Measurements from ENCODE around the gene VWA1. TPM values are rescaled to one million over a fixed set of nuclear protein-coding genes. Genes with fewer than 3 reads are reported as not detected.
"Not testable (repeated sequence)": the region's sequence is repeated elsewhere in the genome, so short reads cannot be mapped to it uniquely, and the experiment has no call there.

The VWA1 gene
- polyA plus RNA-seq, 2 of the 4 experiments (the other 2 are of a cell fraction) = 4.0 to 5.3 TPM

GRCh38 chr1:1482856-1483255 is 47.4 kb downstream of the VWA1 start (continued):
- TF ChIP-seq NPAS2 (CRISPR knock-in tag; IDR thresholded peaks at IDR 0.05; ENCODE audit: borderline replicate concordance) (no peak), EHF (CRISPR knock-in tag; IDR thresholded peaks at IDR 0.05) (no peak), EHMT2 (IDR thresholded peaks at IDR 0.05; ENCODE audit: low read depth) (no peak)

DNA sequence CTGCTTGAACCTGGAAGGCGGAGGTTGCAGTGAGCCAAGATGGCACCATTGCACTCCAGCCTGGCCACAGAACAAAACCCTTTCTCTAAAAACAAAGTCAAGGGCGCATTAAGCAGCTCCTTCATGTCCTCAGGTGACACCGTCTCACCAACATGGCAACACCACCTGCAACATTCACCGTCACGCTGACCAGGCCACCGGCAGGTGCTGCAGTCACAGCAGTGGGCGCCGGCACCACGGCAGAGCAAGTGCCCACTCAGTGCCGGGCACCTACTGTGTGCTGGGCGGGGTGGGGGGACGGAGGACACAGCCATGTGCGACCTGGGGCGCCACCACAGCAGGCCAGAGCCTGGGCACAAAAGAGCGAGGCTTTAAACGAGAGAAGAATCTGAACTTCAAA is 48.2 kb downstream of the VWA1 start:
- TF ChIP-seq MYC (IDR thresholded peaks at IDR 0.05; ENCODE audit: borderline replicate concordance, low read length) (no peak), CEBPB (IDR thresholded peaks at IDR 0.05) (no peak), TP53 (CRISPR knock-in tag; IDR thresholded peaks at IDR 0.05) (no peak), EHMT2 (IDR thresholded peaks at IDR 0.05; ENCODE audit: low read depth) (no peak), SMC3 (IDR thresholded peaks at IDR 0.05) (no peak)
- Histone ChIP-seq H3K27ac (no peak overlapping the region), H3K9me3 (no peaks in the 10 kb centered on the region), H3K4me3 (no peak overlapping the region), H3K4me2 (no peak overlapping the region), H3K4me1 (no peaks in the 10 kb centered on the region)
- no peak for FAIRE-seq
- CTCF ChIA-PET = no interaction called here
- ATAC-seq = no peak
- POLR2A ChIA-PET = no interaction called here
- no peak for DNase-seq (ENCODE audit: low read depth in 1 of 2, low spot score in 1 of 2)
- no CpG with 5 or more reads among the region's 16 CpGs for WGBS (ENCODE audit: missing lambda C conversion rate)

DNA sequence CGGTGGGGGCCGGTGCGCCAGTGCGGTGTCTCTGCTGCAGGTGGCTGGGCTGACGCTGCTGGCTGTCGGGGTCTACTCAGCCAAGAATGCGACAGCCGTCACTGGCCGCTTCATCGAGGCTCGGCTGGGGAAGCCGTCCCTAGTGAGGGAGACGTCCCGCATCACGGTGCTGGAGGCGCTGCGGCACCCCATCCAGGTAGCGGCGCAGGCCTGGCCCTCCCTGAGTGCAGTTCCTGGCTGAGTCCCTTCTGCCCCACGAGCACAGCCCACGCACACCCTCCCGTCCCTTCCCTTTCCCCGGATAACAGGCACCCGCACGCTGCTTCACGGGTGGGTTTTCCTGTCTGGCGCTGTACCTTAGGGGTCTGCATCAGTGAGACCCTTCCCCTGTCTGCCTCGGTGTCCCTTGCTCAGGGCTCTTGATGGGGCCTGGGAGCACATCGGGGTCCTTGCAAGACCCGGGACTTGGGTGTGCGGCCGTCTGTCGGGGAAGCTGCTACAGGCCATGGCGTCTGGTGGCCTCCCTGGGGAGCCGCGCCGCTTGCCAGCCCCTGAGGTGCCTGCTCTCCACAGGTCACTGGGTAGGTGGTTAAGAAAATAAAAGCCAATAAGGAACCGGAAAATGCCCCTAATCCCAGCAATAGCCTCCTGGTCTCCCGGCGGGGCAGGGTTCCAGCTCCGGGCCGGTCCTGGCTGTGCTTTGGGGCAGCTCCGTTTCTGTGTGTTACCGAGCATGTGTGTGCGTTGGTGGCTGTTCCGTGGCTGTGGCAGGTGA is 49.7 kb downstream of the VWA1 start:
- H3K27ac ChIP-seq; POLR2A ChIA-PET; H3K9me3 ChIP-seq; ATAC-seq; H3K4me1 ChIP-seq; DNase-seq (ENCODE audit: low read depth in 1 of 2, low spot score in 1 of 2); CTCF ChIA-PET; H3K4me3 ChIP-seq; H3K4me2 ChIP-seq; FAIRE-seq: not testable (repeated sequence)
- WGBS (ENCODE audit: missing lambda C conversion rate) = no CpG with 5 or more reads among the region's 46 CpGs

GRCh38 chr1:1485755-1486317 is 50.3 kb downstream of the VWA1 start:
- ATAC-seq; CTCF ChIA-PET; H3K9me3 ChIP-seq; H3K4me3 ChIP-seq; H3K4me2 ChIP-seq; H3K27ac ChIP-seq; DNase-seq (ENCODE audit: low read depth in 1 of 2, low spot score in 1 of 2); FAIRE-seq; POLR2A ChIA-PET; H3K4me1 ChIP-seq: not testable (repeated sequence)
- no CpG with 5 or more reads among the region's 31 CpGs for WGBS (ENCODE audit: missing lambda C conversion rate)

- ChIA-PET CTCF (no interaction called here), POLR2A (no interaction called here)
- Histone ChIP-seq H3K9me3 (no peaks in the 10 kb centered on the region), H3K4me3 (no peak overlapping the region), H3K4me2 (no peak overlapping the region), H3K27ac (no peak overlapping the region), H3K4me1 (no peaks in the 10 kb centered on the region)
- no peak for TF ChIP-seq ZC3H11A (IDR thresholded peaks at IDR 0.05)
- TF ChIP-seq HMGXB4 (CRISPR knock-in tag; IDR thresholded peaks at IDR 0.05; ENCODE audit: borderline replicate concordance) = no peak
- no peak for TF ChIP-seq CEBPB (IDR thresholded peaks at IDR 0.05)
- no peak for TF ChIP-seq MAFK (IDR thresholded peaks at IDR 0.05; ENCODE audit: partially characterized antibody)
- DNase-seq (ENCODE audit: low read depth in 1 of 2, low spot score in 1 of 2) = no peak
- no peak for FAIRE-seq
- WGBS (ENCODE audit: missing lambda C conversion rate) = no CpG with 5 or more reads among the region's 18 CpGs
- ATAC-seq = no peak
Observed at GRCh38 chr1:1487701-1488100, 52.2 kb downstream of the VWA1 start.

GRCh38 chr1:1489231-1489630 is 53.7 kb downstream of the VWA1 start:
- ATAC-seq (no peak), FAIRE-seq (no peak), DNase-seq (ENCODE audit: low read depth in 1 of 2, low spot score in 1 of 2) (no peak)
- no peaks in the 10 kb centered on the region for H3K9me3 ChIP-seq
- WGBS (ENCODE audit: missing lambda C conversion rate) = no CpG with 5 or more reads among the region's 16 CpGs
- no peak overlapping the region for H3K27ac ChIP-seq
- ChIA-PET CTCF (no interaction called here), POLR2A (no interaction called here)
- no peaks in the 10 kb centered on the region for H3K4me1 ChIP-seq
- no peak overlapping the region for H3K4me3 ChIP-seq
- no peak overlapping the region for H3K4me2 ChIP-seq
- TF ChIP-seq PHF8 (IDR thresholded peaks at IDR 0.05; ENCODE audit: borderline replicate concordance, low read depth) (no peak), CBX2 (IDR thresholded peaks at IDR 0.05; ENCODE audit: borderline replicate concordance, low read depth) (no peak), POLR2A (IDR thresholded peaks at IDR 0.05; ENCODE audit: low read length) (no peak), ZNF302 (CRISPR knock-in tag; IDR thresholded peaks at IDR 0.05) (no peak), ZSCAN20 (CRISPR knock-in tag; IDR thresholded peaks at IDR 0.05) (no peak), SMC3 (IDR thresholded peaks at IDR 0.05) (no peak), ZC3H11A (IDR thresholded peaks at IDR 0.05) (no peak), RAD21 (conservative IDR thresholded peaks at IDR 0.05 in 1 of 2, IDR thresholded peaks at IDR 0.05 in 1 of 2) (no peak), MYC (IDR thresholded peaks at IDR 0.05; ENCODE audit: borderline replicate concordance, low read length) (no peak), RARB (CRISPR knock-in tag; IDR thresholded peaks at IDR 0.05) (no peak), NR3C1 (IDR thresholded peaks at IDR 0.05) (no peak), ZFP36 (IDR thresholded peaks at IDR 0.05; ENCODE audit: borderline replicate concordance, partially characterized antibody) (no peak), EHF (CRISPR knock-in tag; IDR thresholded peaks at IDR 0.05) (no peak)
- TF ChIP-seq, protein P1, sequence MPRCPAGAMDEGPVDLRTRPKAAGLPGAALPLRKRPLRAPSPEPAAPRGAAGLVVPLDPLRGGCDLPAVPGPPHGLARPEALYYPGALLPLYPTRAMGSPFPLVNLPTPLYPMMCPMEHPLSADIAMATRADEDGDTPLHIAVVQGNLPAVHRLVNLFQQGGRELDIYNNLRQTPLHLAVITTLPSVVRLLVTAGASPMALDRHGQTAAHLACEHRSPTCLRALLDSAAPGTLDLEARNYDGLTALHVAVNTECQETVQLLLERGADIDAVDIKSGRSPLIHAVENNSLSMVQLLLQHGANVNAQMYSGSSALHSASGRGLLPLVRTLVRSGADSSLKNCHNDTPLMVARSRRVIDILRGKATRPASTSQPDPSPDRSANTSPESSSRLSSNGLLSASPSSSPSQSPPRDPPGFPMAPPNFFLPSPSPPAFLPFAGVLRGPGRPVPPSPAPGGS (IDR thresholded peaks at IDR 0.05) = no peak
